ENCODE measurements around the gene CYS1.
A peak's percentile ranks its signal among the peaks of the same experiment; 100 is the strongest.

CYS1 gene

DNA sequence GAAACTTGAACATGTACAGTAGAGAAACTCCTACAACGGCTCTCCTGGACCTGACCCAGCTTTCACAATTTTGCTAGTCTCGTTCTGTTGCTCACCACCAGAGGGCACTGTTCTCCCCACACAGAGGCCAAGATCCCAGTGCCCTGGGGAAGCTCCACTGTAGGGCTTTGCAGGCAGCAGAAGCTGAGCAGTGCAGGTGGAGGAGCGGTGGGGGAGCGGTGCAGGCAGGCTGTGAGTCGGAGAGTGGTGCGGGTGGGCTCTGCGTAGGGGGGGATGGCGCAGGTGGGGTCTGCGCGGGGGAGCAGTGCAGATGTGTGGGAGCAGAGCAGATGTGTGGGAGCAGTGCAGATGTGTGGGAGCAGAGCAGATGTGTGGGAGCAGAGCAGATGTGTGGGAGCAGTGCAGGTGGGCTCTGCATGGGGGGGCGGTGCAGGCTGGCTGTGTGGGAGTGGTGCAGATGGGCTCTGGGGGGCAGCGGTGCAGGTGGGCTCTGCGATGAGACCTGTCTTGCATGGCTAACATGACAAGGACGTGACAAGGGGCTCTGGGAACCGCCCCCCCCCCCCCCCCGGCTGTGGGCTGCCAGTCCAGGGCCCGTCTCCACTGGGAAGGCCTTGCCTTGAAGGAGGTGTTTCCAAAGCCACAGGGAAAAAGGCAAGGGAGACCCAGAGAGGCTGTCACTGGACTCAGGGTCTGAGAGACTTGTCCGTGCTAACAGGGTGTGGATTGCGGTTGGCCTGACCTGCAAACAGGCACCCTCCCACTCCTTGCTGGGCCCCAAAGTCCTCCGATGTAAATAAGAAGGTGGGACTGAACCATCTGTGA lies 7.3 kb downstream of the CYS1 start:
- DNase-seq (ENCODE audit: insufficient read length, low spot score), result peak; percentile 93
- FAIRE-seq, result peak; percentile 41

DNA sequence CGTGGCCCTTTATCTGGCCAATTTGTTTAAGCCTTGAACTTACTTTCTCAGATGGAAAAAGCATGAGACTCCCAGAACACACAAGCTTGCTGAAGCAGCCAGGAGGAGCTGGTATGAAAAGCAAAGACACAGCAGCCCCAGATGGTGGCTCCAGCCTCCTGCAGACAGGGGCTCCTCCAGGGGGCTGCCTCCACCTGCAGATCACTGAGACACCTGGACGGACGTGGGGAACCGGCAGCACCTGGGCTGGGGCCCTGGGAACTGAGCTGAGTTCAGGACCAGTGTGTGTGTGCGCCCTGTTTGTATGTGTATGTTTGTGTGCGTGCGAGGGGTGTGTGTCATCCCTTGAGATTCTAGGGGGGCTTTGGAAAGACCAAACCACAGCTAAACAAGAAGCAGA lies 8.6 kb downstream of the CYS1 start:
- FAIRE-seq, result no peak
- no peak for DNase-seq (ENCODE audit: insufficient read length, low spot score)
- TF ChIP-seq, protein P1, sequence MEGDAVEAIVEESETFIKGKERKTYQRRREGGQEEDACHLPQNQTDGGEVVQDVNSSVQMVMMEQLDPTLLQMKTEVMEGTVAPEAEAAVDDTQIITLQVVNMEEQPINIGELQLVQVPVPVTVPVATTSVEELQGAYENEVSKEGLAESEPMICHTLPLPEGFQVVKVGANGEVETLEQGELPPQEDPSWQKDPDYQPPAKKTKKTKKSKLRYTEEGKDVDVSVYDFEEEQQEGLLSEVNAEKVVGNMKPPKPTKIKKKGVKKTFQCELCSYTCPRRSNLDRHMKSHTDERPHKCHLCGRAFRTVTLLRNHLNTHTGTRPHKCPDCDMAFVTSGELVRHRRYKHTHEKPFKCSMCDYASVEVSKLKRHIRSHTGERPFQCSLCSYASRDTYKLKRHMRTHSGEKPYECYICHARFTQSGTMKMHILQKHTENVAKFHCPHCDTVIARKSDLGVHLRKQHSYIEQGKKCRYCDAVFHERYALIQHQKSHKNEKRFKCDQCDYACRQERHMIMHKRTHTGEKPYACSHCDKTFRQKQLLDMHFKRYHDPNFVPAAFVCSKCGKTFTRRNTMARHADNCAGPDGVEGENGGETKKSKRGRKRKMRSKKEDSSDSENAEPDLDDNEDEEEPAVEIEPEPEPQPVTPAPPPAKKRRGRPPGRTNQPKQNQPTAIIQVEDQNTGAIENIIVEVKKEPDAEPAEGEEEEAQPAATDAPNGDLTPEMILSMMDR (IDR thresholded peaks at IDR 0.05; ENCODE audit: insufficient read depth, missing control alignments), result no peak

More for the DNA sequence above, 7.3 kb downstream of the CYS1 start:
- TF ChIP-seq, protein P1 (IDR thresholded peaks at IDR 0.05; ENCODE audit: insufficient read depth, missing control alignments), result peak; percentile 93

DNA sequence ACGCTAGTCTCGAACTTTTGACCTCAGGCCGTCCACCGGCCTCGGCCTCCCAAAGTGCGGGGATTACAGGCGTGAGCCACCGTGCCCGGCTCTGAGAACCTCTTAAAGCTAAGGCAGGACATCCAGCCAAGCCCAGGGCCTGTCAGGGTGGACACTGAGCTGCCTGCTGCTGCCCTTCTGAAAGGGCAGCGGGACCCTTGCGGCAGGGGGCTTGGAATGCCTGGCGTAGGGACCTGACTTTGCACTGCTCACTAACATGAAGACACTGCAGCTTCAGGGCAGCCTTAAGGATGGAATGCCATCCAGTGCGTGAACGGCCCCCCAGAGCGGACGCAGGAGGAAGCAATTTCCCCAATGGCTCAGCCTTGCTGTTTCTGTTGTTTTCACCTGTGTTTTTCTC lies 9.0 kb downstream of the CYS1 start:
- no peak for DNase-seq (ENCODE audit: insufficient read length, low spot score)
- no peak for FAIRE-seq
- TF ChIP-seq, protein P1 (IDR thresholded peaks at IDR 0.05; ENCODE audit: insufficient read depth, missing control alignments), result no peak

DNA sequence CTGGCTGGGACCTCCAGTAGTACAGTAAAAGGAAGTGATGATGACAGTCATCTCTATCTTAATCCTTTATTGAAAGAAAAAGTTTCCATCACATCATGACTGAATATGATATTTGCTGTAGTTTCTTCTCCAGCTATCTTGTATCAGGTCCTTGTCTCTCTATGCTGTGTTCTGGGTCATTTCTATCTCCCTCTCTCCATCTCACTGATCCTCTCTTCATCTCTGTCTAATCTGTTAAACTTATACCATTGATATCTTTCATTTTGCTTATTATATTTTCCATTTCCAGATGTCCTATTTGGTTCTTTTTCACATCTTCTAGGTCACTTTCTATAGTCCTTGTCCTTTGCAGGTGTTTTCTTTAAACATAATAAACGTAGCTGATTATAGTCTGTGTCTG lies 12.3 kb downstream of the CYS1 start:
- FAIRE-seq, result no peak
- TF ChIP-seq, protein P1 (IDR thresholded peaks at IDR 0.05; ENCODE audit: insufficient read depth, missing control alignments), result no peak
- no peak for DNase-seq (ENCODE audit: insufficient read length, low spot score)

DNA sequence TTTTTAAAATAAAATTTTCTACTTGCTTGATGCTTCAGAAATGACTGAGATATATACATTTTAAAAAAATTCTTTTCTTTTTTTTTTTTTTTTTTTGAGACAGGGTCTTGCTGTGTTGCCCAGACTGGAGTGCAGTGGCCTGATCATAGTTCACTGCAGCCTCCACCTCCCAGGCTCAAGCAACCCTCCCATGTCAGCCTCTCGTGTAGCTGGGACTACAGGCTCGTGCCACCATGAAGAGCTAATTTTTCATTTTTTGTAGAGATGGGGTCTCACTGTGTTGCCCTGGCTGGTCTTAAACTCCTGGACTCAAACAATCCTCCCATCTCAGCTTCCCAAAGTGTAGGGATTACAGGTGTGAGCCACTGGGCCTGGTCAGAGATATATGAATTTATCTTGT lies 12.9 kb downstream of the CYS1 start:
- no peak for FAIRE-seq
- no peak for DNase-seq (ENCODE audit: insufficient read length, low spot score)
- TF ChIP-seq, protein P1 (IDR thresholded peaks at IDR 0.05; ENCODE audit: insufficient read depth, missing control alignments), result no peak

DNA sequence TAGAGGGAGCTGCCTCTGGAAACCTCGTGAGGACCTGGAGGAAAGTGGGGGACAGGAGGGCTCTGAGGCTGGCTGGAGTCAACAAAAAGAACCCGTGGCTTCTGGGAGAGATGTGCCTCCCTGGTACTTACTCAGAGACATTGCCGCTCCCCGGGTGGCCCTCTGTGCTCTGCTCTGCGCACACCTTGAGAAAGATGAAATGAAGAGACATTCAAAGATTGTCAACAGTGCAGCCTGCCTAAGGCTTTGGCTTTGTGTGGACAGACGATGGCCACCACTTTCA lies 14.5 kb downstream of the CYS1 start:
- FAIRE-seq, result no peak
- TF ChIP-seq, protein P1 (IDR thresholded peaks at IDR 0.05; ENCODE audit: insufficient read depth, missing control alignments), result no peak

DNA sequence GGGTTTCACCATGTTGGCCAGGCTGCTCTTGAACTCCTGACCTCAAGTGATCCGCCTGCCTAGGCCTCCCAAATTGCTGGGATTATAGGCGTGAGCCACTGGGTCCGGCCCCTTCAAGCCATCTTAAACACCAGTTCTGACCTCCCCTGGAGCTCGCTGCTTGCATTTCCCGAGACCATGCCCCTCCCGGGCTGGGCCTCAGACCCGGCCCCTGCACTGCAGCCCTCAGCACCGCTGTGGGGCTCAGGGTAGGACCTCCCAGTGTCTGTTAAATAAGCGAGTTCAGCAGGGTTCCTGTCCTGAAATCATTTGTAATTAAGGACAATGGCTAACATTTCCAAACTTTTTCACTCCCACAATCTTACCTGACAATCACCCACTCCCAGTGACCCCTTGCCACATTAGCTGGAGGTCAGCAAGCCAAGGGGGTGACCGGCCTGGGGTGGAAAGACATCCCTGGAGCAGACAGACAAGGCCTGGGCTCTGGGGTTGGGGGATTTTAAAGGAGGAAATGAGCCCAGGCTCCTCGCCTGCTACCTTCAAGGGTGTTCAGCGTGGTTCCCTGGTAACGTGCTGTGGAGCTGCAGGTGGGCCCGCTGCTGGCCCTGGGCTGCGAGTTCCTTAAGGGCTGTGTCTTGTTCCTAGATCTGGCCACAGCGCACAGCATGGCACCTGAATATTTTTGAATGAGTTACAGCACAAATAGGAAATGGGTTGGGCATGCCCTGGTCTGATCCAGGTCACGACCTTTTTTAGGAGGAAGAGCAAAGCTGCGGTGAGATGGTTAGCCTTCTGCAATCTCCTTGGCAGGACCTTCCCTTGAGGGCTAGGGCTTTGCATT lies 15.1 kb downstream of the CYS1 start:
- TF ChIP-seq, protein P1 (IDR thresholded peaks at IDR 0.05; ENCODE audit: insufficient read depth, missing control alignments), result no peak
- no peak for FAIRE-seq
- DNase-seq (ENCODE audit: insufficient read length, low spot score), result no peak

More for the DNA sequence above, 14.5 kb downstream of the CYS1 start:
- no peak for DNase-seq (ENCODE audit: insufficient read length, low spot score)

Measured in D721Med (cell line).